GM18517 (cell line): ENCODE measurements around the gene TUBG1.
"Not testable (repeated sequence)": the region's sequence is repeated elsewhere in the genome, so short reads cannot be mapped to it uniquely, and the experiment has no call there.

Experiments
- ATAC-seq: cut with Tn5 transposase; IDR thresholded peaks from one replicate; pipeline ENCODE4 v1.9.1; 2021; ENCODE audit warnings: mild to moderate bottlenecking, moderate library complexity; ENCODE audit not compliant: unreplicated experiment

The TUBG1 gene

GRCh38 chr17:42578282-42578869, 31.1 kb upstream of the TUBG1 start:
- ATAC-seq, result peak; percentile 58

GRCh38 chr17:42579794-42580551, 29.5 kb upstream of the TUBG1 start:
- no peak for ATAC-seq

- no peak for ATAC-seq
Measured at GRCh38 chr17:42581744-42582270, 27.7 kb upstream of the TUBG1 start.

GRCh38 chr17:42584880-42585279, 24.6 kb upstream of the TUBG1 start:
- no peak for ATAC-seq

GRCh38 chr17:42585353-42585752, 24.1 kb upstream of the TUBG1 start:
- ATAC-seq, result no peak

- ATAC-seq, result no peak
Measured at GRCh38 chr17:42586514-42587230, 22.8 kb upstream of the TUBG1 start.

- no peak for ATAC-seq
Measured at GRCh38 chr17:42590886-42591285, 18.6 kb upstream of the TUBG1 start.

GRCh38 chr17:42591411-42591810, 18.1 kb upstream of the TUBG1 start:
- ATAC-seq, result no peak

- no peak for ATAC-seq
Measured at GRCh38 chr17:42596386-42596785, 13.1 kb upstream of the TUBG1 start.

- no peak for ATAC-seq
Measured at GRCh38 chr17:42598905-42599304, 10.6 kb upstream of the TUBG1 start.

- ATAC-seq, result no peak
Measured at GRCh38 chr17:42603318-42603717, 6.2 kb upstream of the TUBG1 start.

GRCh38 chr17:42607769-42608168, 1.7 kb upstream of the TUBG1 start:
- no peak for ATAC-seq

- peak; percentile 38 for ATAC-seq
Measured at GRCh38 chr17:42608305-42609181, 940 bp upstream of the TUBG1 start.

- not testable (repeated sequence) for ATAC-seq
Measured at GRCh38 chr17:42609814-42610801, 625 bp downstream of the TUBG1 start.

- no peak for ATAC-seq
Measured at GRCh38 chr17:42612013-42612412, 2.5 kb downstream of the TUBG1 start.

GRCh38 chr17:42613699-42614295, 4.3 kb downstream of the TUBG1 start:
- ATAC-seq, result no peak

- peak; percentile 12 for ATAC-seq
Measured at GRCh38 chr17:42617956-42618431, 8.5 kb downstream of the TUBG1 start.

- ATAC-seq, result peak; percentile 65
Measured at GRCh38 chr17:42618442-42619150, 9.1 kb downstream of the TUBG1 start.
